D721Med (cell line): ENCODE results near the gene FAM174B.

Source experiments
- DNase-seq: peaks from one replicate; pipeline ENCODE4 v3.0.0; 2011; ENCODE audit warnings: low spot score; ENCODE audit not compliant: insufficient read length
- FAIRE-seq: peaks from 2 replicates; lab custom pipeline; 2011; peaks lifted over from hg19 to GRCh38; lab: Jason Lieb, UNC
- TF ChIP-seq, protein P1 (sequence below): IDR thresholded peaks from 2 replicates; pipeline ENCODE4 v1.5.1; 2012; ENCODE audit warnings: mild to moderate bottlenecking, control low read depth; ENCODE audit not compliant: insufficient read depth; ENCODE audit errors: missing control alignments

The FAM174B gene

DNA sequence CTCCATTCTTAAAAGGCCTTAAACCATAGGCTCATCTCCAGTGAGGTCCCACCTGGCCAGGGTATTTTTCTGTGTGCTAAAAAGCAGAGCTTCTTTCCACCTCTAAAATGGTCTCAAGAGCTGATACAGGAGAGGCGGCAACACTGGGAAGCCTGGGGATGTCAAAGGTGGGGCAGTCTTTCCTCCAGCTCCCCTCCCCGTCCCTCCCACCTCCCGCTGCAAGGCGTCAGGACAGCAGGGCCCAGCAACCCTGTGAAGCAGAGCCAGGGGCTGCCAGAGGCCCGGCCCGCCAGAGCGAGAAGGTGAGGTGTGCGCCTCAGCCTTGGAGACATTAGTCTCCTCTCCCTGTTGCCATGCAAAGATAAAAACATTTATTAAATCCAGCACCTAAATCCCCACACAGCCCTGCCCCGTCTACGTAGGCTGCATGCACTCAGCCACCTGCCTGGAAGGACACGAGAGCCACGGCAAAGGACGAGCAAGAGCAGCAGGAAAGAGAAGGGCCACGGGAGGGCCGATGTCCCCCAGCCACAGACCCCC lies 75.6 kb downstream of the FAM174B start:
- FAIRE-seq, result no peak
- no peak for DNase-seq
- TF ChIP-seq, protein P1, sequence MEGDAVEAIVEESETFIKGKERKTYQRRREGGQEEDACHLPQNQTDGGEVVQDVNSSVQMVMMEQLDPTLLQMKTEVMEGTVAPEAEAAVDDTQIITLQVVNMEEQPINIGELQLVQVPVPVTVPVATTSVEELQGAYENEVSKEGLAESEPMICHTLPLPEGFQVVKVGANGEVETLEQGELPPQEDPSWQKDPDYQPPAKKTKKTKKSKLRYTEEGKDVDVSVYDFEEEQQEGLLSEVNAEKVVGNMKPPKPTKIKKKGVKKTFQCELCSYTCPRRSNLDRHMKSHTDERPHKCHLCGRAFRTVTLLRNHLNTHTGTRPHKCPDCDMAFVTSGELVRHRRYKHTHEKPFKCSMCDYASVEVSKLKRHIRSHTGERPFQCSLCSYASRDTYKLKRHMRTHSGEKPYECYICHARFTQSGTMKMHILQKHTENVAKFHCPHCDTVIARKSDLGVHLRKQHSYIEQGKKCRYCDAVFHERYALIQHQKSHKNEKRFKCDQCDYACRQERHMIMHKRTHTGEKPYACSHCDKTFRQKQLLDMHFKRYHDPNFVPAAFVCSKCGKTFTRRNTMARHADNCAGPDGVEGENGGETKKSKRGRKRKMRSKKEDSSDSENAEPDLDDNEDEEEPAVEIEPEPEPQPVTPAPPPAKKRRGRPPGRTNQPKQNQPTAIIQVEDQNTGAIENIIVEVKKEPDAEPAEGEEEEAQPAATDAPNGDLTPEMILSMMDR, result no peak

DNA sequence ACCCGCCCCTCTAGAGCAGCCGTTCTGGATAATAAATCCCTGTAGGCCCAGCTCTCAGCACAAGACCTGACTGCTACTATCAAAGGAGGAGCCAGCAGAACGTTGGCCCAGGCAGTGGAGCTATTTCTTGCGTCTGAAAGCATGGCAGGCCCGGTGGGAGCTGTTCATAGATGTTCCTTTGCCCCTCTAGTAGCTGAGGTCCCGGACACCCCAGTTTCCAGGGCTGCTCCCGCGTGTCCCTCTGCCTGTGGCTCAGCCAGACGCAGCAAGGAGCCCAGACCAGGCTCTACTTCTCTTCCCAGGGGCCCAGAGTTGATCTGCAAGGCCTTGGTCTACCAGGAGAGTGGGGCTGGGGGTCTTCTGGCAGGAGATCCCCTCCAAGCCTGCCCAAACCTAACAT lies 76.1 kb downstream of the FAM174B start:
- FAIRE-seq (no peak), DNase-seq (no peak)
- TF ChIP-seq, protein P1, result no peak

DNA sequence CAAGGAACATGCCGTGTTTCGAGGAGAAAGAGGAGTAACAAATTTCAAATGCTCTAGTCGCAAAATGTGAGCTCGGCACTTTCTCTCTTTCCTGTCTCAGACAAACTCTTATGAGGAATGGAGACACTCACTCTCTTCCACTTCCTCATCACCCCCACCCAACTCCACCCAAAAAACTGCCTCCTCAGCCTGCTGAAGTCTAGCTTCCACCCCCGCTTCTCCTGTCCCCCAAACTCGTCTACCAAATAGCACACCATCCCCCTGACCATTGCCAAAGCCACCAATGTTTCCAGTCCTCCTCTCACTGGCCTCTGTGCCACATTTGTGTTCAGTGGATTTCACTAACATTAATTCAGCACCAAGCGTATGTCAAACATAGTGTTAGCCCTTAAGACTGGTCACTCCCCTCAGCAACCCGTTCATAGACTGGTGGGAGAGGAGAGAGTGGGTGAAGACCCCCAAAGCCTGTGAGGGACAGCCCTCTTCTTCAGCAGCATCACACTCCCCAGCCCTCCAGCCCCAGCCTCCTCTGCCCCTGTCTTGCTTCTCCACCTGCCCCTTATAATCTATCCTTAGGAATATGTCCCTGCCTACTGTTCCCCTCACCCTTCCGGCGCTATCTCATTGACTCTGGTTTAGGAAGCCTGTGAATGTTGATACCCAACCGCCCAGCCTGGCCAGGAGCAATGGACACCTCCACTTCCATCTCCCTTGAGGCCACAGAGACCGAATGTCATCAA lies 77.3 kb downstream of the FAM174B start:
- FAIRE-seq (no peak), DNase-seq (no peak)
- TF ChIP-seq, protein P1, result no peak

DNA sequence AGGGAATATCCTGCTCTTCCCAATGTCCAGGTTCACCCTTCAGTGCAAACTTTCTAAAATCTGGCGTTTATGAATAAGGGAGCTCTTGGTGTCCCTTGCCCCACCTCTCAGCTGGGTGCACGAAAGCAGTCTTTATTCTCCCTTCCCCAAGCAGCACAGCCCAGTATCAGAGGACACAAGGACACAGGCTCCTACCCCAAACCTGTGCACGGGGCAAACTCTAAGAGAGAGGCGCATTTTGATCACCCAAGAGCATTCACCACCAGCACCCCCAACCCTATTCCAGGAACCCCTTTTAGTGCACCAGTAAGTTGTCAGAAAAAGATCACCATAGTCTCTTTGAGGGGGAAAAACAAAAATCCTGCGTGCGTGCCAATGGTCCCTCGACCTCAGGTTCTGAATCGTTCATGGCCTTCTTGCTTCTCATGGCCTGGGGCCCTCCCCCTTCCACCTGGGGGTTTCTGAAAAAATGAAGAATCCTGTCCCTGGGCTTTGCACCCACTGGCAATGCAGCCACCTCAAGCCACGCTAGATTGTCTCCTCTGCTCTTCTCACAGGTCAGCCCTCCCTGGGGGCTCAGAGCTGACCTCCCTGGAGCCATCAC lies 78.9 kb downstream of the FAM174B start:
- TF ChIP-seq, protein P1, result no peak
- no peak for DNase-seq
- no peak for FAIRE-seq

GRCh38 chr15:92574566-92574965 lies 81.0 kb downstream of the FAM174B start:
- DNase-seq (no peak), FAIRE-seq (no peak)
- TF ChIP-seq, protein P1, result no peak

DNA sequence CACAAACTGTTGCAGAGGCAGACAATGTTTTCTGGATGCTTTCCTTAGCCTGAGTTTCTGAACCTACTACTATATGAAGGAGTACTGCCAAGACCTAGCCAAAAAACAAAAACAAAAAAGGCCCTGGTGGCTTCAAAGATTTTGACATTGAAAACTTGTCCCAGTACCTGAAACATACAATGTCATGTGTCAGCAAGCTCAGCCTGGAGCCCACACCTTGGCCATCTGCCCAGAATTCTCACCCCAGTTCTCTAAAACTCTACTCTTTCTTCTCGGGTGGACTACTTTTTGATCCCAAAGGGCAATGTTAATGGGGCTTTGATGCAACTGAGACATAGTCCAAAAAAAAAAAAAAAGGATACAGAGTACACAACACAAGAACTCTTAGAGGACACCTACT lies 81.4 kb downstream of the FAM174B start:
- FAIRE-seq (no peak), DNase-seq (no peak)
- TF ChIP-seq, protein P1, result no peak

GRCh38 chr15:92571824-92572223 lies 83.8 kb downstream of the FAM174B start:
- TF ChIP-seq, protein P1, result no peak
- DNase-seq (no peak), FAIRE-seq (no peak)
